ENCODE data around the gene KLK14.

KLK14 gene

GRCh38 chr19:51064534-51065220 is 18.0 kb downstream of the KLK14 start, which contains the start of gene KLK13:
KLK13 (minus strand) TSS chr19:51065092; CDS start chr19:51065067, 25 bp downstream.
- in situ Hi-C loops (cut with MboI; ENCODE audit: low pct_unique_long_range_greater_than_20kb, low sequenced_read_pairs) = no loop called here
- no peak for DNase-seq

GRCh38 chr19:51063664-51064063 is 19.0 kb downstream of the KLK14 start:
- DNase-seq = no peak

GRCh38 chr19:51060973-51061372 is 21.7 kb downstream of the KLK14 start:
- no peak for DNase-seq
- in situ Hi-C loops (cut with MboI; ENCODE audit: low pct_unique_long_range_greater_than_20kb, low sequenced_read_pairs) = no loop called here

More at GRCh38 chr19:51063664-51064063, 19.0 kb downstream of the KLK14 start:
- in situ Hi-C loops (cut with MboI; ENCODE audit: low pct_unique_long_range_greater_than_20kb, low sequenced_read_pairs) = no loop called here

- DNase-seq = no peak
- in situ Hi-C loops (cut with MboI; ENCODE audit: low pct_unique_long_range_greater_than_20kb, low sequenced_read_pairs) = no loop called here
These were observed 22.4 kb downstream of the KLK14 start for GRCh38 chr19:51060336-51060735.

GRCh38 chr19:51059715-51060114 is 23.0 kb downstream of the KLK14 start:
- no peak for DNase-seq
- in situ Hi-C loops (cut with MboI; ENCODE audit: low pct_unique_long_range_greater_than_20kb, low sequenced_read_pairs) = no loop called here

GRCh38 chr19:51055866-51056265 is 26.8 kb downstream of the KLK14 start:
- no peak for DNase-seq
- in situ Hi-C loops (cut with MboI; ENCODE audit: low pct_unique_long_range_greater_than_20kb, low sequenced_read_pairs) = no loop called here

GRCh38 chr19:51047031-51047335 is 35.7 kb downstream of the KLK14 start:
- DNase-seq = no peak
- in situ Hi-C loops (cut with MboI; ENCODE audit: low pct_unique_long_range_greater_than_20kb, low sequenced_read_pairs) = no loop called here

GRCh38 chr19:51044327-51044726 is 38.4 kb downstream of the KLK14 start:
- DNase-seq = no peak
- in situ Hi-C loops (cut with MboI; ENCODE audit: low pct_unique_long_range_greater_than_20kb, low sequenced_read_pairs) = no loop called here

GRCh38 chr19:51043497-51043896 is 39.2 kb downstream of the KLK14 start:
- DNase-seq = no peak
- in situ Hi-C loops (cut with MboI; ENCODE audit: low pct_unique_long_range_greater_than_20kb, low sequenced_read_pairs) = no loop called here

GRCh38 chr19:51040151-51040550 is 42.5 kb downstream of the KLK14 start:
- in situ Hi-C loops (cut with MboI; ENCODE audit: low pct_unique_long_range_greater_than_20kb, low sequenced_read_pairs) = no loop called here
- DNase-seq = no peak

GRCh38 chr19:51036519-51036918 is 46.2 kb downstream of the KLK14 start:
- no peak for DNase-seq

GRCh38 chr19:51034704-51035103 is 48.0 kb downstream of the KLK14 start, which contains the start of gene KLK12:
KLK12 (minus strand) TSS chr19:51035002; CDS start chr19:51034621, 381 bp downstream.
- DNase-seq = no peak
- in situ Hi-C loops (cut with MboI; ENCODE audit: low pct_unique_long_range_greater_than_20kb, low sequenced_read_pairs) = no loop called here

More at GRCh38 chr19:51036519-51036918, 46.2 kb downstream of the KLK14 start:
- in situ Hi-C loops (cut with MboI; ENCODE audit: low pct_unique_long_range_greater_than_20kb, low sequenced_read_pairs) = no loop called here

- in situ Hi-C loops (cut with MboI; ENCODE audit: low pct_unique_long_range_greater_than_20kb, low sequenced_read_pairs) = no loop called here
- no peak for DNase-seq
These were observed 50.8 kb downstream of the KLK14 start for GRCh38 chr19:51031880-51032225.

- in situ Hi-C loops (cut with MboI; ENCODE audit: low pct_unique_long_range_greater_than_20kb, low sequenced_read_pairs) = no loop called here
- DNase-seq = no peak
These were observed 51.3 kb downstream of the KLK14 start for GRCh38 chr19:51031220-51031879.

GRCh38 chr19:51030631-51031030 is 52.1 kb downstream of the KLK14 start:
- DNase-seq = no peak
- in situ Hi-C loops (cut with MboI; ENCODE audit: low pct_unique_long_range_greater_than_20kb, low sequenced_read_pairs) = no loop called here

- in situ Hi-C loops (cut with MboI; ENCODE audit: low pct_unique_long_range_greater_than_20kb, low sequenced_read_pairs) = no loop called here
- no peak for DNase-seq
These were observed 53.0 kb downstream of the KLK14 start for GRCh38 chr19:51029718-51030117.

Data from KBM-7 (cell line).